ENCODE results near the gene ADCYAP1R1. TPM values are rescaled to one million over a fixed set of nuclear protein-coding genes. Genes with fewer than 3 reads are reported as not detected.

Gene ADCYAP1R1
- total and polyA plus RNA-seq, 2 of the 8 experiments (the other 6 are each of a cell fraction or from before 2014, with no cell fraction given), result 14.4 to 14.6 TPM

GRCh38 chr7:31096877-31097258, 44.8 kb downstream of the ADCYAP1R1 start (continued):
- TF ChIP-seq TCF12 (IDR thresholded peaks at IDR 0.05; ENCODE audit: low read depth, low read length), result no peak
